DND-41 (cell line): Measurements from ENCODE around the gene ERC2.

Experiments used
- EZH2 ChIP-seq: IDR thresholded peaks from 3 replicates; pipeline ENCODE4 v1.6.1; 2012; ENCODE audit warnings: borderline replicate concordance, low read depth, mild to moderate bottlenecking, moderate library complexity, low read length, inconsistent platforms; ENCODE audit not compliant: severe bottlenecking
- TF ChIP-seq, protein P1 (sequence below): IDR thresholded peaks from 2 replicates; pipeline ENCODE4 v1.5.1; 2012; ENCODE audit warnings: borderline replicate concordance, low read length, moderate library complexity, mild to moderate bottlenecking; ENCODE audit not compliant: poor library complexity, severe bottlenecking; ENCODE audit errors: extremely low read depth

DNA sequence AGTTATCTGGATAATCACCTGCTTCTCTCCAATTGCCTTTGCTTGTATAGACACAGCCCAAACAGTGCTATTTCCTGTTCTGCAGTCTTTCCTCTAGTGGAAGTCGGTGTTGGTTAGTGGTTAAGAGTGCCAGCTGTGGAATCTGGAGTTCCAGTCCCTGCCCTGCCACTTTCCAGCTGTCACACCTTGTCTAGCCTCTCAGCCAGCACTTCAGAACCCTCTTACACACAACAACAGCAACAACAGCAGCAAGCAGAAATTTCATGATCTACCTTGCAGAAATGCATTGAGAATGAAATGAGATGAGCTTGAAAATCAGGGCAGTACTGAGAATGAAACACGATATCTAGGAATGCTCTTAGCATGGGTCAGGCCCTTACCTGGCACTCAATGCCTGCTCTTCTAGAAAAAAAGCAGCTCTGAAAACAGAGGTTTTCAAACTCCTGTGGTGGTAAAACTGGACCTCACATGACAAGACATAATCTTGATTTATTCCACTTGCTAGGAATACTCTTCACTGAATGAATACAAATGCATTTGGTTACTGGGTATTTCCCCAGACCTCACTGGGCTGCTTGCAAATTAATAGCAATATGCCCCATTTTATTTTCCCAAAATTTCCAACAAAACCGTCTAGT, 977.9 kb downstream of the ERC2 start:
- TF ChIP-seq, protein P1, sequence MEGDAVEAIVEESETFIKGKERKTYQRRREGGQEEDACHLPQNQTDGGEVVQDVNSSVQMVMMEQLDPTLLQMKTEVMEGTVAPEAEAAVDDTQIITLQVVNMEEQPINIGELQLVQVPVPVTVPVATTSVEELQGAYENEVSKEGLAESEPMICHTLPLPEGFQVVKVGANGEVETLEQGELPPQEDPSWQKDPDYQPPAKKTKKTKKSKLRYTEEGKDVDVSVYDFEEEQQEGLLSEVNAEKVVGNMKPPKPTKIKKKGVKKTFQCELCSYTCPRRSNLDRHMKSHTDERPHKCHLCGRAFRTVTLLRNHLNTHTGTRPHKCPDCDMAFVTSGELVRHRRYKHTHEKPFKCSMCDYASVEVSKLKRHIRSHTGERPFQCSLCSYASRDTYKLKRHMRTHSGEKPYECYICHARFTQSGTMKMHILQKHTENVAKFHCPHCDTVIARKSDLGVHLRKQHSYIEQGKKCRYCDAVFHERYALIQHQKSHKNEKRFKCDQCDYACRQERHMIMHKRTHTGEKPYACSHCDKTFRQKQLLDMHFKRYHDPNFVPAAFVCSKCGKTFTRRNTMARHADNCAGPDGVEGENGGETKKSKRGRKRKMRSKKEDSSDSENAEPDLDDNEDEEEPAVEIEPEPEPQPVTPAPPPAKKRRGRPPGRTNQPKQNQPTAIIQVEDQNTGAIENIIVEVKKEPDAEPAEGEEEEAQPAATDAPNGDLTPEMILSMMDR: no peak
- TF ChIP-seq EZH2: no peak
